H9 (cell line): ENCODE results near the gene DMXL1. TPM values are rescaled to one million over a fixed set of nuclear protein-coding genes. Genes with fewer than 3 reads are reported as not detected.
A peak's percentile ranks its signal among the peaks of the same experiment; 100 is the strongest.
"Not testable (repeated sequence)": the region's sequence is repeated elsewhere in the genome, so short reads cannot be mapped to it uniquely, and the experiment has no call there.

ENCODE experiments used
- DNase-seq: peaks from one replicate; pipeline ENCODE4 v3.0.0-alpha.2; 2017
- H2AFZ ChIP-seq: one replicate; pipeline ENCODE4 v1.6.1; 2013; ENCODE audit warnings: mild to moderate bottlenecking, low read length, control low read depth, moderate library complexity
- H2AK5ac ChIP-seq: 2 replicates; pipeline ENCODE4 v1.6.1; 2013; ENCODE audit warnings: low read length, control low read depth, mixed read lengths; ENCODE audit not compliant: insufficient read length
- H2BK120ac ChIP-seq: one replicate; pipeline ENCODE4 v1.6.1; 2013; ENCODE audit warnings: low read depth, mild to moderate bottlenecking, low read length, control low read depth, inconsistent platforms; ENCODE audit not compliant: poor library complexity, severe bottlenecking
- H2BK12ac ChIP-seq: 2 replicates; pipeline ENCODE4 v1.6.1; 2013; ENCODE audit warnings: low read length, control low read depth, mixed read lengths, low read depth; ENCODE audit not compliant: insufficient read length
- H2BK15ac ChIP-seq: 2 replicates; pipeline ENCODE4 v1.6.1; 2013; ENCODE audit warnings: low read depth, low read length, control low read depth
- H2BK20ac ChIP-seq: one replicate; pipeline ENCODE4 v1.6.1; 2013; ENCODE audit warnings: low read depth, mild to moderate bottlenecking, low read length, control low read depth, inconsistent platforms; ENCODE audit not compliant: poor library complexity, severe bottlenecking
- H2BK5ac ChIP-seq: 2 replicates; pipeline ENCODE4 v1.6.1; 2013; ENCODE audit warnings: low read length, control low read depth, mixed read lengths; ENCODE audit not compliant: insufficient read length
- H3K14ac ChIP-seq: 2 replicates; pipeline ENCODE4 v1.6.1; 2013; ENCODE audit warnings: low read length, control low read depth; ENCODE audit not compliant: insufficient read depth
- H3K18ac ChIP-seq: 2 replicates; pipeline ENCODE4 v1.6.1; 2013; ENCODE audit warnings: low read depth, mild to moderate bottlenecking, mixed read lengths, low read length, control low read depth; ENCODE audit not compliant: insufficient read length
- H3K23ac ChIP-seq: 2 replicates; pipeline ENCODE4 v1.6.1; 2013; ENCODE audit warnings: low read length, control low read depth, mixed read lengths, low read depth; ENCODE audit not compliant: insufficient read length
- H3K23me2 ChIP-seq: 2 replicates; pipeline ENCODE4 v1.6.1; 2013; ENCODE audit warnings: low read depth, mild to moderate bottlenecking, mixed read lengths, low read length, control low read depth; ENCODE audit not compliant: insufficient read length, poor library complexity, severe bottlenecking
- H3K27ac ChIP-seq: 2 replicates; pipeline ENCODE4 v1.5.1; 2013; ENCODE audit warnings: low read length, control low read depth, mixed read lengths, low read depth; ENCODE audit not compliant: insufficient read length
- H3K27me3 ChIP-seq: 2 replicates; pipeline ENCODE4 v1.6.1; 2013; ENCODE audit warnings: low read length, control low read depth, inconsistent platforms; ENCODE audit not compliant: insufficient read depth
- H3K4ac ChIP-seq: 2 replicates; pipeline ENCODE4 v1.6.1; 2013; ENCODE audit warnings: low read depth, mild to moderate bottlenecking, control low read depth, inconsistent platforms, low read length, moderate library complexity
- H3K4me1 ChIP-seq: 2 replicates; pipeline ENCODE4 v1.6.1; 2013; ENCODE audit warnings: low read length, control low read depth, inconsistent platforms; ENCODE audit not compliant: insufficient read depth
- H3K4me2 ChIP-seq: 2 replicates; pipeline ENCODE4 v1.6.1; 2013; ENCODE audit warnings: low read length, control low read depth, mixed read lengths; ENCODE audit not compliant: insufficient read length, insufficient read depth
- H3K56ac ChIP-seq: 2 replicates; pipeline ENCODE4 v1.6.1; 2013; ENCODE audit warnings: low read depth, mild to moderate bottlenecking, mixed read lengths, low read length, control low read depth; ENCODE audit not compliant: insufficient read length
- H3K79me1 ChIP-seq: 2 replicates; pipeline ENCODE4 v1.6.1; 2013; ENCODE audit warnings: low read depth, mild to moderate bottlenecking, moderate library complexity, low read length, control low read depth, inconsistent platforms; ENCODE audit not compliant: insufficient read depth, poor library complexity, severe bottlenecking
- H3K79me2 ChIP-seq: 2 replicates; pipeline ENCODE4 v1.6.1; 2013; ENCODE audit warnings: low read length, control low read depth, inconsistent platforms; ENCODE audit not compliant: insufficient read depth
- H3K9ac ChIP-seq: 2 replicates; pipeline ENCODE4 v1.6.1; 2013; ENCODE audit warnings: low read length, control low read depth, mixed read lengths; ENCODE audit not compliant: insufficient read length; ENCODE audit errors: extremely low read depth
- H3K9me3 ChIP-seq: one replicate; pipeline ENCODE4 v1.6.1; 2013; ENCODE audit warnings: low read depth, low read length, inconsistent platforms; ENCODE audit not compliant: control insufficient read depth
- H3T11ph ChIP-seq: one replicate; pipeline ENCODE4 v1.6.1; 2013; ENCODE audit warnings: mild to moderate bottlenecking, low read length, control low read depth, inconsistent platforms
- H4K20me1 ChIP-seq: one replicate; pipeline ENCODE4 v1.6.1; 2013; ENCODE audit not compliant: control insufficient read depth, insufficient read length, insufficient read depth
- H4K5ac ChIP-seq: 2 replicates; pipeline ENCODE4 v1.6.1; 2013; ENCODE audit warnings: low read depth, mild to moderate bottlenecking, mixed read lengths, low read length, control low read depth; ENCODE audit not compliant: insufficient read length
- H4K8ac ChIP-seq: replicated peaks from 2 replicates; pipeline ENCODE4 v1.6.1; 2013; ENCODE audit warnings: low read length, control low read depth, mixed read lengths, low read depth; ENCODE audit not compliant: insufficient read length
- H4K91ac ChIP-seq: 2 replicates; pipeline ENCODE4 v1.6.1; 2013; ENCODE audit warnings: low read depth, mild to moderate bottlenecking, moderate library complexity, mixed read lengths, low read length, control low read depth; ENCODE audit not compliant: insufficient read length
- H3K27ac Mint-ChIP-seq, 3 experiments: 2 replicates in 2 of 3; 3 replicates in 1 of 3; pipeline ENCODE4 v1.8.0; 2020 to 2021; ENCODE audit warnings: mixed read lengths in 3 of 3, mild to moderate bottlenecking in 1 of 3, moderate library complexity in 1 of 3
- H3K27me3 Mint-ChIP-seq: 2 replicates; pipeline ENCODE4 v1.8.0; 2021; ENCODE audit warnings: low read depth, mild to moderate bottlenecking, moderate library complexity, mixed read lengths
- H3K36me3 Mint-ChIP-seq, 3 experiments: 2 replicates in 2 of 3; 3 replicates in 1 of 3; pipeline ENCODE4 v1.8.0; 2020 to 2021; ENCODE audit warnings: low read depth in 3 of 3, mixed read lengths in 3 of 3; ENCODE audit not compliant: insufficient read depth in 1 of 3
- H3K4me1 Mint-ChIP-seq, 2 experiments: 2 replicates each; pipeline ENCODE4 v1.8.0; 2020; ENCODE audit warnings: mixed read lengths in 2 of 2
- H3K4me3 Mint-ChIP-seq, 2 experiments: 2 replicates in 1 of 2; 3 replicates in 1 of 2; pipeline ENCODE4 v1.8.0; 2020 to 2021; ENCODE audit warnings: mild to moderate bottlenecking in 2 of 2, mixed read lengths in 2 of 2, moderate library complexity in 1 of 2
- H3K9me3 Mint-ChIP-seq, 2 experiments: 2 replicates in 1 of 2; 3 replicates in 1 of 2; pipeline ENCODE4 v1.8.0; 2020; ENCODE audit warnings: mild to moderate bottlenecking in 2 of 2, mixed read lengths in 2 of 2, moderate library complexity in 1 of 2
- WGBS: extraction: QIAGEN DNeasy Blood & Tissue Kit; methylation state at CpG from one replicate; pipeline ENCODE4 v1.1.7; 2013; ENCODE audit warnings: missing lambda C conversion rate, low lambda C conversion rate, mixed read lengths; ENCODE audit not compliant: insufficient read length; ENCODE audit errors: extremely low coverage; 5-methylcytosine and 5-hydroxymethylcytosine counted together
- total RNA-seq: library from RNA; stranded (reverse); gene quantifications from 2 replicates; pipeline ENCODE4 v1.2.1, GENCODE V29; 2021
- TF ChIP-seq, protein P1 (sequence below): fragments of 200-600 bp; sonication (generic); conservative IDR thresholded peaks from 3 replicates; pipeline ENCODE4 v1.8.0; 2021; ENCODE audit warnings: antibody characterized with exemption, mild to moderate bottlenecking

DMXL1 gene
- total RNA-seq, 1 experiment from 2014 or later = 63.5 TPM

DNA sequence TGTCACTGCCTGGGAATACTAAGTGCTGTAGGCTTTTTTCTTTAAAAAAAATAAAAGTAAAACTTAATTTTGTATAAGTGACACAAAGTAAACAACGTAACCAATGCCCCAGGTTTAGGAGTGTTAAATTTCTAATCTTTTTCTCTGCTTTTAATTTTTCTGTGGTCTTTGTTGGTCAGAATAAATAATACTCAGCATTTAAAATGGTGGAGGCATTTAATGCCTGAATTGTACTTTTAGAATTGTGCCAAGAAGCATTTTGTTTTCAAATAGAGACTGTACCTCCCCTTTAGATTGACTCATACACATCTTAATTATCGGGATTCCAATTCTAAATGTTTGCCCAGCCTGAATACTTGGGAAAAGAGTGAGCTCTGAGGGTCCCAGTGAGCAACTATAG lies 1.6 kb downstream of the DMXL1 start:
- Histone ChIP-seq H3K4me1 (peaks cover 2% of the 10 kb centered on the region; the same call in 1 of the 2 replicates), H3K9ac (peak overlapping the region; percentile 31), H2BK12ac (no peak overlapping the region), H2BK5ac (no peak overlapping the region), H2AFZ (no peak overlapping the region), H3K14ac (no peak overlapping the region), H3K27me3 (no peaks in the 10 kb centered on the region), H3K4ac (no peak overlapping the region), H3K27ac (no peak overlapping the region), H4K8ac (no peak overlapping the region), H2BK120ac (no peak overlapping the region), H2AK5ac (no peak overlapping the region), H4K91ac (no peak overlapping the region), H3K9me3 (no peaks in the 10 kb centered on the region), H3K23me2 (peaks cover 4% of the 10 kb centered on the region), H4K5ac (no peak overlapping the region), H3K56ac (no peak overlapping the region), H2BK15ac (no peak overlapping the region), H3K23ac (no peak overlapping the region), H2BK20ac (no peak overlapping the region), H3K79me1 (no peaks in the 10 kb centered on the region), H3K4me2 (no peak overlapping the region), H3T11ph (no peak overlapping the region), H4K20me1 (no peaks in the 10 kb centered on the region), H3K18ac (no peak overlapping the region), H3K79me2 (peaks cover 22% of the 10 kb centered on the region; the same call in 1 of the 2 replicates)
- Mint-ChIP-seq H3K27me3 (no peaks in the 10 kb centered on the region), H3K9me3 (no peaks in the 10 kb centered on the region), H3K27ac (peak overlapping the region in 2 of 3 experiments; percentile 25 to 61; a peak in 3 of 7 replicates), H3K36me3 (no peaks in the 10 kb centered on the region), H3K4me3 (peak overlapping the region; percentile 75 to 91), H3K4me1 (peaks cover 34 to 37% of the 10 kb centered on the region in 2 experiments)
- WGBS = no CpG with 5 or more reads among the region's 2 CpGs
- TF ChIP-seq, protein P1, sequence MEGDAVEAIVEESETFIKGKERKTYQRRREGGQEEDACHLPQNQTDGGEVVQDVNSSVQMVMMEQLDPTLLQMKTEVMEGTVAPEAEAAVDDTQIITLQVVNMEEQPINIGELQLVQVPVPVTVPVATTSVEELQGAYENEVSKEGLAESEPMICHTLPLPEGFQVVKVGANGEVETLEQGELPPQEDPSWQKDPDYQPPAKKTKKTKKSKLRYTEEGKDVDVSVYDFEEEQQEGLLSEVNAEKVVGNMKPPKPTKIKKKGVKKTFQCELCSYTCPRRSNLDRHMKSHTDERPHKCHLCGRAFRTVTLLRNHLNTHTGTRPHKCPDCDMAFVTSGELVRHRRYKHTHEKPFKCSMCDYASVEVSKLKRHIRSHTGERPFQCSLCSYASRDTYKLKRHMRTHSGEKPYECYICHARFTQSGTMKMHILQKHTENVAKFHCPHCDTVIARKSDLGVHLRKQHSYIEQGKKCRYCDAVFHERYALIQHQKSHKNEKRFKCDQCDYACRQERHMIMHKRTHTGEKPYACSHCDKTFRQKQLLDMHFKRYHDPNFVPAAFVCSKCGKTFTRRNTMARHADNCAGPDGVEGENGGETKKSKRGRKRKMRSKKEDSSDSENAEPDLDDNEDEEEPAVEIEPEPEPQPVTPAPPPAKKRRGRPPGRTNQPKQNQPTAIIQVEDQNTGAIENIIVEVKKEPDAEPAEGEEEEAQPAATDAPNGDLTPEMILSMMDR = no peak
- DNase-seq = no peak

DNA sequence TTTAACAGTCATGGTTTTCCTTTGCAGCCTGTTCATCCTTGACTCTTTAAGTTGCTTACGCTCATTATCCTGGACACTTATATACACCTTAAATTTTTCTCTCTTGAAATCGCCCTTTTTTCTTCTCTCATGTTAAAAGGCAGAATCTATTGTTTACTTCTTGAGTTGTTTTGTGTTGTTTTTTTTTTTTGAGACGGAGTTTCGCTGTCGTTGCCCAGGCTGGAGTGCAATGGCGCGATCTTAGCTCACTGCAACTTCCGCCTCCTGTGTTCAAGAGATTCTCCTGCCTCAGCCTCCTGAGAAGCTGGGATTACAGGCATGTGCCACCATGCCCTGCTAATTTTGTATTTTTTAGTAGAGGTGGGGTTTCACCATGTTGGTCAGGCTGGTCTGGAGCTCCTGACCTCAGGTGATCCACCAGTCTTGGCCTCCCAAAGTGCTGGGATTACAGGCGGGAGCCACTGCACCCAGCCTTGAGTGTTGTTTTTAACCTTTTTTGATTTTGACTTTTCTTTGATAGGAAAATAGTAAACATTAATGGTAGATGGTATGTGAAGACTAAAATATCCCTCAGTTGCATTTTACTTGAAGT lies 3.0 kb downstream of the DMXL1 start:
- H3K4me1 Mint-ChIP-seq = peaks cover 36 to 40% of the 10 kb centered on the region in 2 experiments
- H3T11ph ChIP-seq, H2AFZ ChIP-seq, H2BK15ac ChIP-seq, H3K23ac ChIP-seq, H3K9me3 Mint-ChIP-seq, H3K56ac ChIP-seq, H3K27me3 ChIP-seq, DNase-seq, H2BK120ac ChIP-seq, H2AK5ac ChIP-seq, H2BK12ac ChIP-seq, H2BK20ac ChIP-seq, H3K4ac ChIP-seq, H3K27ac ChIP-seq, H4K8ac ChIP-seq, H3K4me2 ChIP-seq, H4K20me1 ChIP-seq, H3K23me2 ChIP-seq, H3K36me3 Mint-ChIP-seq, H3K4me1 ChIP-seq, H4K5ac ChIP-seq, H3K27me3 Mint-ChIP-seq, H3K9ac ChIP-seq, H2BK5ac ChIP-seq, H3K9me3 ChIP-seq, H4K91ac ChIP-seq, H3K18ac ChIP-seq, H3K79me1 ChIP-seq, H3K14ac ChIP-seq: not testable (repeated sequence)
- no CpG with 5 or more reads among the region's 9 CpGs for WGBS
- H3K27ac Mint-ChIP-seq = peak overlapping the region; percentile 60 to 77 (median 68); a peak in 3 of 7 replicates
- peak overlapping the region; percentile 10 to 68; a peak in 4 of 5 replicates for H3K4me3 Mint-ChIP-seq
- peaks cover 22% of the 10 kb centered on the region; the same call in 1 of the 2 replicates for H3K79me2 ChIP-seq
